H1 (cell line): ENCODE data around the gene ARRB1. TPM values are rescaled to one million over a fixed set of nuclear protein-coding genes. Genes with fewer than 3 reads are reported as not detected.

ENCODE experiments used
- CTCF ChIA-PET: fragments of 300-600 bp; sonication (Branson Sonifier 250); formaldehyde crosslinking; loops from one replicate; lab custom pipeline; 2021; ENCODE audit not compliant: partially characterized antibody; lab: Charles Lee
- POLR2A ChIA-PET: fragments of 300-600 bp; sonication (Branson Sonifier 250); formaldehyde crosslinking; loops from one replicate; lab custom pipeline; 2021; ENCODE audit warnings: inconsistent platforms; ENCODE audit not compliant: partially characterized antibody; lab: Charles Lee
- DNase-seq, 2 experiments: peaks; one replicate each; pipeline versions ENCODE4 v3.0.0 to v3.0.0-alpha.2; 2010 to 2022; ENCODE audit warnings: low spot score in 2 of 2, low read depth in 1 of 2, mixed read lengths in 1 of 2
- FAIRE-seq: peaks from 2 replicates; lab custom pipeline; 2011; peaks lifted over from hg19 to GRCh38; lab: Jason Lieb, UNC
- H2AFZ ChIP-seq: 2 replicates; pipeline ENCODE4 v1.8.1; 2012; ENCODE audit warnings: low read length, inconsistent platforms
- H2AK5ac ChIP-seq: 2 replicates; pipeline ENCODE4 v1.6.1; 2013; ENCODE audit warnings: low read depth, low read length
- H2BK120ac ChIP-seq: replicated peaks from 2 replicates; pipeline ENCODE3; 2013; ENCODE audit warnings: low read depth, low read length, inconsistent platforms
- H2BK12ac ChIP-seq: 2 replicates; pipeline ENCODE4 v1.6.1; 2013; ENCODE audit warnings: low read depth, low read length
- H2BK15ac ChIP-seq: 2 replicates; pipeline ENCODE4 v1.6.1; 2013; ENCODE audit warnings: low read length
- H2BK20ac ChIP-seq: 2 replicates; pipeline ENCODE4 v1.6.1; 2013; ENCODE audit warnings: low read length
- H2BK5ac ChIP-seq: 2 replicates; pipeline ENCODE4 v1.6.1; 2013; ENCODE audit warnings: low read depth, low read length
- H3K14ac ChIP-seq: 2 replicates; pipeline ENCODE4 v1.6.1; 2013; ENCODE audit warnings: inconsistent platforms; ENCODE audit not compliant: insufficient read length
- H3K18ac ChIP-seq: 2 replicates; pipeline ENCODE4 v1.6.1; 2013; ENCODE audit warnings: low read length; ENCODE audit errors: extremely low read depth
- H3K23ac ChIP-seq: 2 replicates; pipeline ENCODE4 v1.6.1; 2013; ENCODE audit warnings: inconsistent platforms; ENCODE audit not compliant: insufficient read length
- H3K23me2 ChIP-seq: 2 replicates; pipeline ENCODE4 v1.6.1; 2013; ENCODE audit warnings: low read depth, low read length
- H3K27ac ChIP-seq: 2 replicates; pipeline ENCODE4 v1.6.1; 2011; ENCODE audit warnings: low read depth, low read length, inconsistent platforms
- H3K27me3 ChIP-seq, 4 experiments: replicated peaks in 1 of 4; 1 replicate in 1 of 4; 2 replicates in 3 of 4; pipeline versions ENCODE4 v1.6.1 to v1.8.1; 2011 to 2013; ENCODE audit warnings: low read length in 3 of 4, mild to moderate bottlenecking in 3 of 4, inconsistent platforms in 2 of 4, mixed read lengths in 2 of 4, moderate library complexity in 1 of 4; ENCODE audit not compliant: control insufficient read depth in 3 of 4, insufficient read depth in 3 of 4; ENCODE audit errors: extremely low read depth in 1 of 4
- H3K36me3 ChIP-seq, 4 experiments: 2 replicates each; pipeline versions ENCODE4 v1.6.1 to v1.8.1; 2011 to 2013; ENCODE audit warnings: mild to moderate bottlenecking in 4 of 4, low read length in 3 of 4, moderate library complexity in 2 of 4, control low read depth in 1 of 4, inconsistent platforms in 1 of 4; ENCODE audit not compliant: insufficient read depth in 4 of 4, control insufficient read depth in 2 of 4
- H3K4ac ChIP-seq: replicated peaks from 2 replicates; pipeline ENCODE3; 2013; ENCODE audit warnings: low read length, low read depth, mixed read lengths, inconsistent platforms; ENCODE audit not compliant: insufficient read length
- H3K4me1 ChIP-seq, 4 experiments: replicated peaks in 1 of 4; 1 replicate in 1 of 4; 2 replicates in 3 of 4; pipeline versions ENCODE4 v1.6.1 to v1.8.1; 2011 to 2013; ENCODE audit warnings: low read length in 3 of 4, inconsistent platforms in 2 of 4, mixed read lengths in 1 of 4; ENCODE audit not compliant: insufficient read depth in 4 of 4, control insufficient read depth in 3 of 4
- H3K4me2 ChIP-seq, 2 experiments: 2 replicates each; pipeline versions ENCODE4 v1.6.1 to v1.8.1; 2011 to 2013; ENCODE audit warnings: low read depth in 2 of 2, low read length in 2 of 2, control low read depth in 1 of 2, inconsistent platforms in 1 of 2, mild to moderate bottlenecking in 1 of 2; ENCODE audit not compliant: insufficient read depth in 1 of 2
- H3K4me3 ChIP-seq, 4 experiments: fragments of 200-600, 300-600 bp in 1 of 4; sonication (generic), shearing (Covaris generic), sonication (Bioruptor Twin) in 1 of 4; 2 replicates each; pipeline versions ENCODE4 v1.5.1 to v1.8.1; 2011 to 2016; ENCODE audit warnings: low read length in 4 of 4, low read depth in 3 of 4, control low read depth in 2 of 4, inconsistent platforms in 2 of 4, mild to moderate bottlenecking in 2 of 4, mixed read lengths in 1 of 4, moderate library complexity in 1 of 4; ENCODE audit not compliant: insufficient read depth in 2 of 4; ENCODE audit errors: extremely low read depth in 1 of 4
- H3K56ac ChIP-seq: replicated peaks from 2 replicates; pipeline ENCODE3; 2013; ENCODE audit warnings: low read depth, mild to moderate bottlenecking, mixed read lengths, low read length, inconsistent platforms; ENCODE audit not compliant: insufficient read length
- H3K79me1 ChIP-seq: 2 replicates; pipeline ENCODE4 v1.6.1; 2013; ENCODE audit warnings: low read depth, low read length, control low read depth
- H3K79me2 ChIP-seq, 2 experiments: 2 replicates each; pipeline versions ENCODE4 v1.6.1 to v1.8.1; 2012 to 2013; ENCODE audit warnings: low read length in 2 of 2, mild to moderate bottlenecking in 2 of 2, inconsistent platforms in 1 of 2; ENCODE audit not compliant: insufficient read depth in 2 of 2, control insufficient read depth in 1 of 2
- H3K9ac ChIP-seq, 4 experiments: replicated peaks in 1 of 4; 1 replicate in 1 of 4; 2 replicates in 3 of 4; pipeline versions ENCODE4 v1.6.1 to v1.8.1; 2011 to 2013; ENCODE audit warnings: low read depth in 3 of 4, low read length in 3 of 4, control low read depth in 2 of 4, mild to moderate bottlenecking in 2 of 4, moderate library complexity in 2 of 4, inconsistent platforms in 1 of 4; ENCODE audit errors: extremely low read depth in 1 of 4
- H3K9me3 ChIP-seq, 2 experiments: 2 replicates each; pipeline versions ENCODE4 v1.6.1 to v1.8.1; 2012 to 2013; ENCODE audit warnings: mild to moderate bottlenecking in 2 of 2, moderate library complexity in 2 of 2, control low read depth in 1 of 2, inconsistent platforms in 1 of 2, low read depth in 1 of 2, low read length in 1 of 2, mixed read lengths in 1 of 2; ENCODE audit not compliant: insufficient read depth in 2 of 2
- H4K20me1 ChIP-seq, 2 experiments: replicated peaks in 1 of 2; 2 replicates each; pipeline versions ENCODE3 to v1.8.1; 2011 to 2013; ENCODE audit warnings: inconsistent platforms in 2 of 2, low read length in 2 of 2, mild to moderate bottlenecking in 1 of 2; ENCODE audit not compliant: insufficient read depth in 2 of 2, control insufficient read depth in 1 of 2
- H4K5ac ChIP-seq: 2 replicates; pipeline ENCODE4 v1.6.1; 2013; ENCODE audit warnings: low read length, low read depth, mixed read lengths, inconsistent platforms; ENCODE audit not compliant: insufficient read length
- H4K8ac ChIP-seq: 2 replicates; pipeline ENCODE4 v1.8.0; 2013; ENCODE audit warnings: mild to moderate bottlenecking, moderate library complexity, low read length, inconsistent platforms; ENCODE audit not compliant: insufficient read depth; ENCODE audit errors: extremely low read depth
- H4K91ac ChIP-seq: replicated peaks from 2 replicates; pipeline ENCODE3; 2013; ENCODE audit warnings: low read length, mixed read lengths, inconsistent platforms; ENCODE audit not compliant: insufficient read length
- GABPA ChIP-seq: IDR thresholded peaks from 2 replicates; pipeline ENCODE4 v1.6.1; 2011; ENCODE audit warnings: mild to moderate bottlenecking, low read length, moderate library complexity, borderline replicate concordance; ENCODE audit not compliant: insufficient read depth
- SP2 ChIP-seq: IDR thresholded peaks from 2 replicates; pipeline ENCODE4 v1.6.1; 2012; ENCODE audit warnings: mild to moderate bottlenecking, low read length, inconsistent platforms
- WGBS, 2 experiments: shearing (Covaris generic) in 1 of 2; methylation state at CpG; one replicate each; pipeline versions ENCODE4 v1.1.6 to v1.1.7; 2013 to 2015; ENCODE audit warnings: low lambda C conversion rate in 2 of 2, mixed read lengths in 2 of 2, inconsistent platforms in 1 of 2, low coverage in 1 of 2, missing lambda C conversion rate in 1 of 2; ENCODE audit not compliant: insufficient replicate concordance in 2 of 2, insufficient coverage in 1 of 2, insufficient read length in 1 of 2; ENCODE audit errors: extremely low coverage in 1 of 2, missing lambda C conversion rate in 1 of 2; 5-methylcytosine and 5-hydroxymethylcytosine counted together
- polyA plus RNA-seq, 7 experiments: library from polyadenylated mRNA; depleted of rRNA in 3 of 7; stranded (reverse) in 5 of 7; unstranded in 2 of 7; fragments of >200 nt in 5 of 7; fragments of 200-250 nt in 2 of 7; gene quantifications; 1 replicate in 5 of 7; 2 replicates in 1 of 7; 4 replicates in 1 of 7; pipeline versions ENCODE4 v1.2.1 to v1.2.3, GENCODE V29; 2011 to 2013; ENCODE audit warnings: missing spikeins in 2 of 7, mixed read lengths in 2 of 7
- total RNA-seq: library from RNA; stranded (reverse); fragmentation: NEBNext Ultra II Directional; extraction: Animal tissue kit (Norgen Biotek cat#: 25700); gene quantifications from 2 replicates; pipeline ENCODE4 v1.2.1, GENCODE V29; 2021

The ARRB1 gene
- total and polyA plus RNA-seq, 2 of the 8 experiments (the other 6 are each of a cell fraction or from before 2014, with no cell fraction given) = 9.4 to 31.8 TPM

DNA sequence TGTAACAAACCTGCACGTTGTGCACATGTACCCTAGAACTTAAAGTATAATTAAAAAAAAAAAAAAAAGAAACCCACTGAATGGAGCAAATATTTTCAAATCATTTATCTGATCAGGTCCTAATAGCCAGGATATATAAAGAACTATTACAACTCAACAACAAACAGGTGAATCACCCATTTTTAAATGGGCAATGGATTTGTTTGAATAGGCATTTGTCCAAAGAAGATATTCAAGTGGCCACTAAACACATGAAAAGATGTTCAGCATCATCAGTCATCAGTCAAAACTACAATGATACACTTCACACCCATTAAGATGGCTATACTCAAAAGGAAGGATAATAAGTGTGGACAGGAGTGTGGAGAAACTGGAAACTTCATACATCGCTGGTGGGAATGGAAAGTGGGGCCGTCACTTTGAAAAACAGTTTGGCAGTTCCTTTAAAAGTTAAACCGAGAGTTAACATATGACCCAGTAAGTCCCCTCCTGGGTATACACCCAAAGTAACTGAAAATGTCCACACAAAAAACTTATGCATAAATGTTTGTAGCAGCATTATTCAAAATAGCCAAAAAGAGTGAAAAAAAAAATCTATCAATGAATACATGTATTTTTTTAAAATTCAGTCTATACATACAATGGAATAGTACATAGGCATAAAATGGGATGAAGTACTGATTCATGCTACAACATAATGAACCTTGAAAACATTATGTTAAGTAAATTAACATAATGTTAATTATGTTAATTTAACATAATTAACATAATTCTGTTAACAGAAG, 53.1 kb downstream of the ARRB1 start:
- Histone ChIP-seq H3K4ac (no peak overlapping the region), H3K9ac (no peak overlapping the region), H4K5ac (no peak overlapping the region), H3K79me1 (no peaks in the 10 kb centered on the region), H3K18ac (no peak overlapping the region), H3K27ac (no peak overlapping the region), H2BK5ac (no peak overlapping the region), H4K91ac (no peak overlapping the region), H2BK120ac (no peak overlapping the region), H3K9me3 (no peaks in the 10 kb centered on the region), H3K23ac (no peak overlapping the region), H3K56ac (no peak overlapping the region), H3K23me2 (no peaks in the 10 kb centered on the region), H2AK5ac (no peak overlapping the region), H2AFZ (no peak overlapping the region), H4K8ac (no peak overlapping the region), H3K79me2 (no peaks in the 10 kb centered on the region), H3K27me3 (no peaks in the 10 kb centered on the region), H3K4me1 (peaks cover 0 to 3% (median under 1%) of the 10 kb centered on the region in 4 experiments; a peak in 3 of 7 replicates), H2BK12ac (no peak overlapping the region), H3K14ac (no peak overlapping the region), H2BK15ac (no peak overlapping the region), H4K20me1 (no peaks in the 10 kb centered on the region), H3K4me2 (no peak overlapping the region), H3K36me3 (no peaks in the 10 kb centered on the region), H2BK20ac (no peak overlapping the region), H3K4me3 (no peak overlapping the region)
- CTCF ChIA-PET = interaction anchor here (0.6 kb wide), 1 partner anchor 211 kb away, joined by 3 read pairs; no protein-coding TSS in a partner anchor
- 94% methylated on average over 3 of the region's 4 CpGs; no CpG with 5 or more reads in 1 of the 2 experiments for WGBS, 2 experiments
- DNase-seq (no peak), FAIRE-seq (no peak)
- POLR2A ChIA-PET = no interaction called here
- TF ChIP-seq GABPA (no peak), SP2 (no peak)
